HG03521 (cell line): ENCODE data around the gene GNAI1.
"Not testable (repeated sequence)": the region's sequence is repeated elsewhere in the genome, so short reads cannot be mapped to it uniquely, and the experiment has no call there.

ENCODE experiments used
- ATAC-seq: cut with Tn5 transposase; IDR thresholded peaks from one replicate; pipeline ENCODE4 v1.9.1; 2021; ENCODE audit warnings: mild to moderate bottlenecking, moderate library complexity; ENCODE audit not compliant: unreplicated experiment

Gene GNAI1

DNA sequence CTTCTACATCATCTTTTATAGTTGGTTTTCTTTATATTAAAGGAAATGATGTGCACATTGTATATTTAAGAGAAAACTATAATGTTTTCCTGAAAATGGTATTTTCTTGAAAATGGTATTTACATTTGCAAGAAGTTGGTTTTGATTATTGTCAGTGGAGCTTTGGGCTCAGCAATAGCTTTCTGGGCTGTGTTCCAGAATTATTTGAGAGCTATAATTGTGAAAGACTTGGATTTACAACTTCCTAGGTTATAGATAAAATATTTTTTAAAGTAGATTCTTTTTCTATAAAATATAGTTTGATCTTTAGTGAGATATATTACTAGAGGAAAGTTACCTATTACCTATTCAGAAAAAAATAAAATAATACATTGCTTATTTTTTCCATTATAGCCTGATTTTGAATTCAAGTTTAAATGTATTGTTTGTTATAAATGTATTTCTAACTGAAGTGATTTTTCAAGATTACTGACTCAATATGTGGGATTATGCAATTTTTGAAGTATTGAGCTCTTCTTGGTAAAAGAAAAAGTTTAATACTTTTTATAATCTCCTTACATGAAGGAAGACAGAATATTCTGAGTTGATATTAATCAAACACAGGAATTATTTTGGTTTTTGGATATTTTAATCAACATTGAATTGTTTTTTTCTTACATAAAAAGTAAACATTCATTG, 20.2 kb downstream of the GNAI1 start:
- no peak for ATAC-seq

DNA sequence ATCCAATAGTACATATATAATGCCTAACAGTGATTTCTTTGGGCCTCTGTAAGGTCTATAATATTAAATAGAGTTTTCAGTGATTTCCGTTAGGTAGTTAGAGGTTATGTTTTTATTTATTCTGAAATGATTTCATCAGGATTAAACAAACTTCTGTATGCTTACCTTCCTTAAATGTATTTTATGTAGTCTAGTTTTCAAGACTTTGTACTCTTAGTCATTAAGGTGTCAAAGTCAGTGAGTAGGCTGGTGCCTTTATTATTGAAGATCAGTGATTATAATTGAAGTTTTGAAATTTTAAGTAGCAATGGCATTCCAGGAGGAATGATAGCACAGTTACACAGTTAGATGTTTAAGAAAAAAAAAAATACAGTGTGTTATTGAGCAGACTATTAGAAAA, 20.7 kb downstream of the GNAI1 start:
- ATAC-seq = no peak

DNA sequence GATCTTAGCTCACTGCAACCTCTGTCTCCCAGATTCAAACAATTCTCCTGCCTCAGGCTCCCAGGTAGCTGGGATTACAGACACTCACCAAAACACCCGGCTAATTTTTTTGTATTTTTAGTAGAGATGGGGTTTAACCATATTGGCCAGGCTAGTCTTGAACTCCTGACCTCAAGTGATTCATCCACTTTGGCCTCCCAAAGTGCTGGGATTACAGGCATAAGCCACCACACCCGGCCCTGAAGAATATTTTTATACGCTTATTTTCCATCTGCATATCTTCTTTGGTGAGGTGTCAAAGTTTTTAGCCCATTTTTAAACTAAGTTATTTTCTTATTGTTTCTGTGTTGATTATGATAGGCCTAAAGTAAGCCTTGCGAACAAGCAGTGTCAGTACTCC, 23.1 kb downstream of the GNAI1 start:
- not testable (repeated sequence) for ATAC-seq

DNA sequence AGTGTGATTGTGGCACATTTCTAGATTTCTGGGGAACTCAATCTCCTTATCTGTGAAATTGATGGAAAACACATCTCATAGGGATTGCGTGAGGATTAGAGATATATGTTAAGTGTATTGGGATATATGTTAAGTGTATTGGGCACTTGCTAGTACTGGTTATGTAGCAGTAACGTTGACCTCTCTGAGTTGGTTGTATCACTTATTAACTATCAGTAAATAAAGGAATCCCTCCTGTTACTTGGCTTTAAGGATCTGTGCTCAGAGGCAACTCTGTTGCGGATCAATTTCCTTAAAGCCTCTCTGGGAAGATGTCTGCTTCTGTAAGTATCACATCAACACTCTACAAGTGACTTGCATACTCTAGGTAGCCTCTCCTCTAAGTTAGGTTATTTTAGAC, 25.2 kb downstream of the GNAI1 start:
- no peak for ATAC-seq

DNA sequence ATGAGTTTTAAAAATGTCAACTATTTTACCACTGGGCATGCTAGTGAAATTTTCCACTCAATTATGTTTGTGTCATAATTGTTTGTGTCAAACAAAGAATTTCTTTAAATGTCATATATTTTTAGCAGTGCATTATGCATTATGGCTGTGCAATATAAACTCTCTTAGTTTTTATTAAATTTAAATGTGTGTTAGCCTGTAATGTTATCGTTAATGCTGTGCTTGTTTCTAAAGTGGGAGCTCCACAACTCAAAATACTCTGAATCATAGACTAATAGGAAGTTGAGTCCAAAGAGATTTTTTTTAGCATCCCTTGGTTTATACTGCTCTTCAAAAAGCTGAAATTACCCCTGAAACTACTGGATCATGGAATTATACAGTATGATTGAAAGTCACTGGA, 26.8 kb downstream of the GNAI1 start:
- no peak for ATAC-seq

DNA sequence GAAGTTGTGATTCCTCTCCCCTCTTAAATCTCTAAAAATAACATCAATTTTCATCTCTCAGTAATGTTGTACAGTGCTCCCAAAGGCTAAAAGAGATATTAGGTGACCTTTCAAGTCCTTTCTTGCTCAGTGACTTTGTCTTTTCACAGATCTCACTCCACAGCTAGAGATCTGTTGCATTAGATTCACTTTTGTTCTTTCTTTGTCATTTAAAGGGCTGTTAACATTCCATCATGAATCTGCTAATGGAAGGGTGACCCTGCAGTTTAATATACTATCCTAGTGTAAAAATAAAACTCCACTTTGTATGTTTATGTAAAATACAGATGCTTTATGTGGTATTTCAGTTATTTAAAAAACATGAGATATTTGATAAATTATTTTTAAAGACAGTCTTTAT, 30.5 kb downstream of the GNAI1 start:
- ATAC-seq = no peak

DNA sequence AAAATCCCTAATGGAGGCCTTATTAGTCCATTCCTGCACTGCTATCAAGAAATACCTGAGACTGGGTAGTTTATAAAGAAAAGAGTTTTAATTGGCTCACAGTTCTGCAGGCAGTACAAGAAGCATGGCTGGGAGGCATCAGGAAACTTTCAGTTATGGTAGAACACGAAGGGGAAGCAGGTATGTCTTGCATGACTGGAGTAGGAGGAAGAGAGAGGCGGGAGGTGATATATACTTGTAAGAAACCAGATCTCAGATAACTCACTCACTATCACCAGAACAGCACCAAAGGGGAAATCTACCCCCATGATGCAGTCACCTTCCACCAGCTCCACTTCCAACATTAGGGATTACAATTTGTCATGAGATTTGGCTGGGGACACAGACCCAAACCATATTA, 35.8 kb downstream of the GNAI1 start:
- no peak for ATAC-seq

DNA sequence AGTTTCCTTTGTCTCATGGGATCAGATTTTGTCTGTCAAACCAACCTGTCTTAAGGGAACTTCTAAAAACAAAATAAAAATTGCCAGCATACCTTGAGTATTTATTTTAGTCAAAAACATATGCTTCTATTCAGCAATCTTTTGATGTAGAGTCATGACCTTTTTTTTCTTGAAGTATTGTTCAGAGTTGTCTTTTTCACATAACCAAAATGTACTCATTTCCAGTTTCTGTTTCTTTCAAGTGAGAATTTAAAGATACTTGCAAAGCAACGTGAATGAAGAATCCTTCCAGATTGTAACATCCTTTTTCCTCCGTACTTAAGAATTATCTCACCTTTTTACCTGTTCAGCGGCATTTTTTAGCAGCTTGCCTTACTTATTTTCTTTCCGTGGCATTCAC, 37.8 kb downstream of the GNAI1 start:
- ATAC-seq = no peak

DNA sequence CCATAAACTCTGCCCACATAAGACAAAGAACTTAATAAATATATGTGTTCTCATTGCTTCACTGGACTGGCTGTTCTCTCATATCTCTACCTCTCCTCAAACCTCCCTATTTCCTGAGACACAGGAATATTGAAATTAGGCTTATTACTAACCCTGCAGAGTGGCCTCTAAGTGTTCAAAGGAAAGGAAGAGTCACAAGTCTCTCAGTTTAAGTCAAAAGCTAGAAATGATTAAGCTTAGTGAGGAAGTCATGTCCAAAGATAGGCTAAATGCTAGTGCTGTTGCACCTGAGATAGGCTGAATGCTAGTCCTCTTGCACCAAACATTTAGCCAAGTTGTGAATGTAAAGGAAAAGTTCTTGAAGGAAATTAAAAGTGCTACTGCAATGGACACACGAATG, 41.1 kb downstream of the GNAI1 start:
- no peak for ATAC-seq

DNA sequence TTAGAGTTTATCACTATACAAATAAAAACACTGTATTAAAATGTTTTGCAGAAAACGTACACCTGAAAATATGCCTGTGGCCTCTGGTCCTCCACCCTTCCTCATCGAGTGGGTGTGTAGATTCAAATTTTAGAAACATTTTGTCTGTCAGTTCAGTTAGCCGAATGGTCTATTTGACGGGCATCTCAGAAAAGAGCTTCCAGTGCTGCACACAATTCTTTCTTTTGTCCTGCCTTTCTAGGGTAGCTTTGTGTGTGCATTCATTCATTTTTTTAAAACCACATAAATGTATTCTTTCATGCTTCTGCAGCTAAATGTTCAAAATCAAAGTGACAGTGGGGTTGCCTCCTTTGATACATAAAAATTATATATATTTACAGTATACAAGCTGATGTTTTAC, 46.8 kb downstream of the GNAI1 start:
- no peak for ATAC-seq

DNA sequence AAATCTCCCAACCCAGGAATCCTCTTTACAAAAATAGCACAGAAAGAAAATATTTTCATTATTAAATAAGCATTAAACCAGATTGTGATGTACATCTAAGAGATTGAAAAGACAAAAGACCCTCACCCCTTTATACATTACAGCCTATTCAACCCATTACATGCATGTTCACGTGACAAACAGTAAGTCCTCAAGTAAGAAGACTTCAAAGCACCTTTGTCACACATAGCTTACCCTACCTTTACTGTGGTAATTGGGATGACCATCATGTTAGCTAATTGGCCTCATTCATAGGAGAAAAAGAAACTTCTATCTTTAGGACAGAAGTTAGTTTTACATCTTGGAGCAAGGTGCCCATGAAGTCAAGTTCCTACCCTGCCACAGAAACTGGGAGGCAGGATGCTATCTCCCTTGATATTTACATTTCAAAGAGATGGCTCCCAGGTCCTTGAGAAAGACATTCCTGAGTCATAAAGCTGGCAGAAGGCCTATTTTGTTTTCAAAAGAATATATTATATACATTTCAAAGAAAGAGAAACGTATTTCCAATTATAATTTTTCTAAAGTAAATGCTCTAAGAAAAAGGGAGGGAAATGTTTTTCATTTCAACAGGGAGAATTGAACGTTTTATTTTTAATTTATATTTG, 48.1 kb downstream of the GNAI1 start:
- no peak for ATAC-seq

DNA sequence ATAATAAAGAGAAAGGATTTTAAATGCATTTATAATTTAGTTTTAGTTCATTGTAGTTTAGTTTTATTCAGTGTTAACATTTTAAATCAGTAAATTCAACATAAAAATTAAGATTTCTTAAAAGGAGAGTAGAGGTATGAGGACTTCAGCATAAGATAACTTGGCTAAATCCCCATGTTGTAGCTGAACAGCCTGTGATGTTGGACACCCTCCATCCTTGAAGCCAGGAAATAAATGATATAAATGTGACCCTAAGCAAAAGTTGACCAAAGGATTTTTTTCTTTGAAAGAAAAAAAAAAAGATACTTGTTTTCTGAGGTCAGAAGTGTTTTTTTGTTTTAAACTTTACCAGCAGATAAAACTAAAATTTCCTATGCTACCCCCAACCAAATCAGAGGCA, 48.7 kb downstream of the GNAI1 start:
- no peak for ATAC-seq

DNA sequence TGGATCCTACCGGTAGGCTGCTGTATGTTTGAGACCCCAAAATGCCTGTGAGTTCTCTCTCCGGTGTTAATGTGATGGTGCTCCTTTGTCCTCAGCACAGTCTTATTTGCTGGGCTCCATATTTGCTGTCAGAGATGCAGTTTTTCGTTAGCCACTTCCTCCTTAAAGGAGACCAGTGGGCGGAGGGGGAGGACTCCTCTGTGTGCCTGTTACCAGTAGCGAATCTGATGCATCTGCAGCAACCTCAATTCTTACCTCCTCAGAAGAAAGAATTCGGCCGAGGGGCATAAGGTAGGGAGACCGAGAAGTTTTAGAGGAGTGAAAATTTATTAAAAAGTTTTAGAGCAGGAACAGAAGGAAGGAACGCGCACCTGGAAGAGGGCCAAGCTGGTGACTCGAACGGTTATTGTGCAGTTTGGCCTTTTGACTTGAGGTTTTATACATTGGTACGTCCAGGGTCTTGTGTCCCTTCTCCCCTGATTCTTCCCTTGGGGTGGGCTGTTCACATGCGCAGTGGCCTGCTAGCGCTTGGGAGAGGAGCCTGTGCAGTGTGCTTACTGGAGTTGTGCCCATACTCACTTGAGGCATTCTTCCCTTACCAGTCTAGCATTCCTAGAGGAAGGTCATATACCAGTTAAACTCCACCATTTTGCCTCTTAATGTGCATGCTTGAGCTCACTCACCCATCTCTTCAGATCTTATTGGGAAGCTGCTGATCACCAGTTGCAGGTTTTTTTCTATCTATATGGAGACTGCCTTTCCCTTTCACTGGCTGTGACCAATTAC, 49.5 kb downstream of the GNAI1 start:
- ATAC-seq = no peak

DNA sequence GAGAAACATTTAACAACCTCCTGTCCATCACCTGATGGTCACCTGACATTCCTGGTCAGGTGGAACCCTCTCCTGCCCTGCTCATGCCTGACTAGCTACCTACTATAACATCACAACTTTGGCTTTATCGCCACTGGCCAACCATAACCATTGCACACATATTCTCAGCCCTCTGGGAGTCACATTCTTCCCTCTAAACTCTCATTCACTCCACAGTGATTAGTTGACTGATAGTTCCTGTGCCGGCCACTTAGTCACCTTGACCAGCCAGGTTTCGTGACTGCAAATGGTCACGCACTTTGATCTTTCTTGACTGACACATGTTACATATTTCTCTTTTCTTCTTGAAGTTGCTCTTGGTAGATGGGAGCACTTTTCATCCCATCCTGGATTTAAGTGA, 50.1 kb downstream of the GNAI1 start:
- no peak for ATAC-seq

DNA sequence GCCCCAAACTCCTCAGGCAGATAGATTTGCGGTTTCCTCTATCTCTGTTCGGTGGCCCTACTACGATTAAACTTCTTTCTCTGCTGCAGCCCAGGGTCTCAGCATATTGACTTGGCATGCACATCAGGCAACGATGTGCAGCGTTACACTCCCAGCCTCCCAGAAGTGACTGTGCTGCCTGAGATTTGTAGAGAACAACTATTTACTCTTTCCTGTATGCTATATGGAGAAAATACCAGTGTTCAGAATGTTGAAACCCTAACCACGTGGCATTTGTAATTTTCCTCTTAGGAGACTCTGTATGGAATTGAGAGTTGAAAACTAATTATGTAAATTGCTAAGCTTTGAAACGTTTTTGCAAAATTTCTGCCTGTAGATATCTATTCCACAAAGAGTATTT, 50.9 kb downstream of the GNAI1 start:
- no peak for ATAC-seq

DNA sequence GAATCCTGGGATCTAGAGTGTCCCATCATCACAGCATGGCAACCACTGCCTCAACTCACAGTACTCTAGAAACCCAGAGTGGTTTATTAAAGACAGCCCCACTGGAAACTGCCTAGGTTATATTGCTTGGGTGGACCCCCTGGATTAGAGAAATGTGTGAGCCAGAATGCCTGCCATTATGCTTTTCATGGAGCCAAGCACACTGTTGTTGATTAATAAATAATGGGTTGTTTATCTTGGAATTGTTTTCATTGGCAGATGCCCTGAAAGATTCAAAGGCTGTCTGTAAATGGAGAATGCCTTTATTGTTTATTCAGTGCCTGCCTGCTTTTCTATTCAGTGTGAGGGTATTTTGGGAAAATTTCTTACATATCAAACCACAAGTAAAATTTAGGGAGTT, 52.1 kb downstream of the GNAI1 start:
- ATAC-seq = no peak

DNA sequence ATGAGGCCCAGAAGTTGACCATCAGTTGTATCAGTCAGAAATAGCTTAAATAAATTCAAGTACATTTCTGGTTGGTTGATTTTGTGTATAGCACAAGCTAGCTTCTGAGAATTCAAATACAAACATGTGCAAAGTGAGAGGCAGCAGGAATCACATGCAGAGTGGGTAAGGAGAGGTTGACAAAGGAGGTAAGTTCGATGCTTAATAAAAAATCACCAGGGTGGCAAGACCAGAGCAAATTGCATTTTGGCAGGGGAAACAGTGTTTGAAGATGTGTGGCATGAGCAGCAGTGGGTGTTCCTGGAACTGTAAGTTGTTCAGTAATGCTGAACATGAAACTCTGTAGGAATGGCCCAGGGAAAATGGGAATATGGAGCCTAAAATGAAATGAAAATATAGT, 52.6 kb downstream of the GNAI1 start:
- no peak for ATAC-seq

DNA sequence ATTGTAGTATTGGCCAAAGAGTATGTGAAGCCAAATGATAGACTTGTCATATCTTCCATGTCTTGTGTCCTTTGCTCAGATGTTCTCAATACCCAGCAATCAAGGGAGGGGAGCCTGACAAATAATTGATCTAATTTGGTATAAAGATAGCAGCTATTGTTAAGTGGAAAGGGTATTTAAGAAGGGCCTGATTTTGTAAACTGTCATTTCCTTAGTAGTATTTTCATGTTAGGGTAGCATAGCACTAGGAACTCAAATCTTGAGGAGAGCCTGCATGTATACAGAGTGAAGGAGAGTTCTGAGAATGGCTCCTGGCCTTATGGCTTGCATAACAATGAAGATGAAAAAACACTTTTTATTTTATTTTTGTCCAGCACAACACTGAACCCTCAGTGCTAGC, 53.1 kb downstream of the GNAI1 start:
- ATAC-seq = no peak

DNA sequence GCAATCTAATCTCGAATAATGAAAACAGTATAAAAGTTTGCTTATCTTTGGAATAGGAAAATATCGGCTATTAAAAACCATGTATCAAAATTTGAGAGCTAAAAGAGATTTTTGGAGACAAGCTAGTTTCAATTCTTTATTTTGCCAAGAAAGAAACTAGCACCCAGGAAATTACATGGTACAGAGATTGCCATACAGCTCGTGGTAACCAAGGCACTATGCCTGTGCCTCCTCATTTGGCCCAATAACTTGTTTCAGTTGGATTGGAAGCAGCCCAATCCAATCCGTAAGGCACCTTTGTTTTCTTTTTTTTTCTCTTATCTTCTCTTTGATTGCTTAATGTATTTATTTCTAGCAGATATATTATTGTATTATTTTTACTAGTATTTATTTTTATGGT, 55.0 kb downstream of the GNAI1 start:
- no peak for ATAC-seq

DNA sequence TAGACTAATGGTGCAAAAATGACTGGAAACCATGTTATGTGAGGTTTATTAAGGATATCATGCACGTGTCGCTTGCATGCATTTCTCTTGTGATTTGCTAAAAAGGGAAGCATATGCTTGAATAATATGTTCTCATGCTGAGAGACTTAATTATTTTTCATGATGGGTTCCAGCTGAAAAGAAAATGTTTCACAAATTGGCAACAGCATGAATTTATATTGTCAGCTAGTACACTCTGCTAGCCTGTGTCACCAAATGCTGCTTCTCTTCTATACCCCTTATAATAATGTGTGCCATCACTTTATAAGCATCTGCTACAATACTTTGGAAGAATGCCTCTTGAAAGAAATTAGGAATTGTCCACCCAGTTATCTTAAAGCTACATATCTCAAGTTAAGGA, 63.0 kb downstream of the GNAI1 start:
- no peak for ATAC-seq

DNA sequence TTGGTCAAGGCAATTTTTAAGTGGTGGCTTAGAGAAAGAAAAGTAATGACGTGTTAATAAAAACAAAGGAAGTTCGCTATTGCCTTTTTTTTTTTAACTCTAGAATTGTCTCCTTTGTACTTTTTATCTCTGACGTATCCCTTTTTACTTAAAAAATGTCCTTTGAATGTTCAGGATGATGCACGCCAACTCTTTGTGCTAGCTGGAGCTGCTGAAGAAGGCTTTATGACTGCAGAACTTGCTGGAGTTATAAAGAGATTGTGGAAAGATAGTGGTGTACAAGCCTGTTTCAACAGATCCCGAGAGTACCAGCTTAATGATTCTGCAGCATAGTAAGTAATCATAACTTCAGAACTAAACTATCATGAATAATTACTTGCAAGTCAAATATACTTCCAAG, 64.4 kb downstream of the GNAI1 start:
- no peak for ATAC-seq

DNA sequence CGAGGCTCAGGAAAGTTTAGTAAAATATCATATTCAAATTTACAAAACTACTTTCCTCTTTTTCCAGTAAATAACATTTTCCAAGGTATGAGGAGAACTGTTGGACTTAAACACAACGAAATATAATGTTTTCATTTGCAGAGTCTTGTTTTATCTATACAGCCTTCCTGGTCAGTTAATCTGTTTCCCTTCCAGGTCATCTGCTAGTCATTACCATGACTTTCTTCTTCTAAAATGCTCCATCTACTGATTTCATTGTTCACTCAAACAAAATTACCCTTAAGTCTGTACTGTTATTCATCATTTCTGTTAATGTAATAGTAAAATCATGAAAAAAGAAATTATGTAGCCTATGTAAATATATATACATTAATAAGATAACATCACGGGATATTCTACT, 69.8 kb downstream of the GNAI1 start:
- ATAC-seq = no peak
